Epithelial cell of proximal tubule (primary cell): Measurements from ENCODE around the gene SLC12A1. TPM values are rescaled to one million over a fixed set of nuclear protein-coding genes. Genes with fewer than 3 reads are reported as not detected.
"Not testable (repeated sequence)": the region's sequence is repeated elsewhere in the genome, so short reads cannot be mapped to it uniquely, and the experiment has no call there.

Source experiments
- DNase-seq: peaks from one replicate; pipeline ENCODE4 v3.0.0-alpha.2; 2011; ENCODE audit warnings: low read depth
- H3K4me3 ChIP-seq: 2 replicates; pipeline ENCODE4 v1.5.1; 2011; ENCODE audit warnings: low read depth, mild to moderate bottlenecking, low read length
- CTCF ChIP-seq: conservative IDR thresholded peaks from 2 replicates; pipeline ENCODE4 v1.5.1; 2012; ENCODE audit warnings: low read depth, mild to moderate bottlenecking, low read length
- total RNA-seq: library from RNA; depleted of rRNA; stranded (reverse); fragments of >200 nt; gene quantifications from 2 replicates; pipeline ENCODE4 v1.2.3, GENCODE V29; 2015

Gene SLC12A1
- total RNA-seq, 1 donor from 2014 or later: 0.06 TPM

- DNase-seq: no peak
- no peak overlapping the region for H3K4me3 ChIP-seq
- no peak for TF ChIP-seq CTCF
These were observed 107.1 kb downstream of the SLC12A1 start for GRCh38 chr15:48313216-48313615.

- H3K4me3 ChIP-seq: no peak overlapping the region
- DNase-seq: no peak
- no peak for TF ChIP-seq CTCF
These were observed 108.9 kb downstream of the SLC12A1 start for GRCh38 chr15:48315041-48315440.

GRCh38 chr15:48317221-48317620 lies 111.1 kb downstream of the SLC12A1 start:
- TF ChIP-seq CTCF: no peak
- DNase-seq: no peak
- no peak overlapping the region for H3K4me3 ChIP-seq

- no peak overlapping the region for H3K4me3 ChIP-seq
- no peak for TF ChIP-seq CTCF
- DNase-seq: no peak
These were observed 112.0 kb downstream of the SLC12A1 start for GRCh38 chr15:48318131-48318530.

DNA sequence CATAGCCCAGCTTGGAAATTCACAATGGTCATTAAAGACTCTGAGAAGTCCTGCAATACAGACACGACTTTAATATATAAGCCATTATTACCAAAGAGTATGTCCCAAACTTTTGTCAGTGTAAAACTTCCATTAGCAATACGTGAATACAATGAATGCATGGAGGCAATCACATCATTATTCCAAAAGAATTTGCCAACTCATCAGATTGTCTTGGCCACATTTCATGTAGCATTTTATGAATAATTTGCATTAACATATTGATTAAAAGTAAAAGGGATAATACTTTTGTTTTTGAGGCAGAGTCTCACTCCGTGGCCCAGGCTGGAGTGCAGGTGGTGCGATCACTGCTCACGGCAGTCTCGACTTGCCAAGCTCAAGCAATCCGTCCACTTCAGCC lies 117.2 kb downstream of the SLC12A1 start:
- TF ChIP-seq CTCF: no peak
- DNase-seq: no peak
- no peak overlapping the region for H3K4me3 ChIP-seq

GRCh38 chr15:48324949-48325348 lies 118.8 kb downstream of the SLC12A1 start:
- no peak for DNase-seq
- no peak overlapping the region for H3K4me3 ChIP-seq
- TF ChIP-seq CTCF: no peak

- no peak for DNase-seq
- no peak for TF ChIP-seq CTCF
These were observed 119.3 kb downstream of the SLC12A1 start for GRCh38 chr15:48325400-48325799.

GRCh38 chr15:48326180-48326579 lies 120.1 kb downstream of the SLC12A1 start:
- H3K4me3 ChIP-seq, DNase-seq: not testable (repeated sequence)

More at GRCh38 chr15:48325400-48325799, 119.3 kb downstream of the SLC12A1 start:
- no peak overlapping the region for H3K4me3 ChIP-seq
